DOHH2 (cell line): ENCODE results near the gene BRAF.
"Not testable (repeated sequence)": the region's sequence is repeated elsewhere in the genome, so short reads cannot be mapped to it uniquely, and the experiment has no call there.

Experiments used
- H3F3A ChIP-seq: fragments of 200-600 bp; sonication (generic), shearing (Covaris generic); 2 replicates; pipeline ENCODE4 v1.6.0; 2016; ENCODE audit warnings: antibody characterized with exemption, mild to moderate bottlenecking; ENCODE audit not compliant: control insufficient read depth, insufficient read depth
- H3K27ac ChIP-seq: fragments of 200-600 bp; sonication (generic); 2 replicates; pipeline ENCODE4 v1.5.1; 2014; ENCODE audit warnings: low read depth, mild to moderate bottlenecking, low read length, moderate library complexity
- H3K27me3 ChIP-seq: fragments of 200-600 bp; sonication (generic); 2 replicates; pipeline ENCODE4 v1.6.1; 2014; ENCODE audit warnings: mild to moderate bottlenecking, low read length, mixed read lengths; ENCODE audit not compliant: control insufficient read depth
- H3K36me3 ChIP-seq: fragments of 200-600 bp; sonication (generic); 2 replicates; pipeline ENCODE4 v1.6.1; 2014; ENCODE audit warnings: mild to moderate bottlenecking, low read length, moderate library complexity, mixed read lengths; ENCODE audit not compliant: control insufficient read depth
- H3K4me1 ChIP-seq: fragments of 200-600 bp; sonication (generic); 2 replicates; pipeline ENCODE4 v1.6.1; 2014; ENCODE audit warnings: mild to moderate bottlenecking, low read length, mixed read lengths; ENCODE audit not compliant: control insufficient read depth
- H3K4me2 ChIP-seq: fragments of 200-600 bp; sonication (generic); 2 replicates; pipeline ENCODE4 v1.6.0; 2014; ENCODE audit warnings: mild to moderate bottlenecking, low read length, moderate library complexity
- H3K4me3 ChIP-seq: fragments of 200-600 bp; sonication (generic); 2 replicates; pipeline ENCODE4 v1.5.1; 2014; ENCODE audit warnings: mild to moderate bottlenecking, low read length, mixed read lengths
- H3K79me2 ChIP-seq: fragments of 200-600 bp; sonication (generic); 2 replicates; pipeline ENCODE4 v1.6.1; 2014; ENCODE audit warnings: mild to moderate bottlenecking, low read length, mixed read lengths; ENCODE audit not compliant: control insufficient read depth
- H3K9me2 ChIP-seq: fragments of 200-600 bp; sonication (generic); replicated peaks from 2 replicates; pipeline ENCODE4 v1.6.1; 2014; ENCODE audit warnings: mild to moderate bottlenecking, low read length, mixed read lengths; ENCODE audit not compliant: control insufficient read depth
- H3K9me3 ChIP-seq: fragments of 200-600 bp; sonication (generic); 2 replicates; pipeline ENCODE4 v1.6.1; 2014; ENCODE audit warnings: antibody characterized with exemption, low read length, mixed read lengths; ENCODE audit not compliant: control insufficient read depth, insufficient read depth
- H4K20me1 ChIP-seq: fragments of 200-600 bp; sonication (generic); 2 replicates; pipeline ENCODE4 v1.6.0; 2014; ENCODE audit warnings: low read depth, mild to moderate bottlenecking, antibody characterized with exemption, low read length, moderate library complexity; ENCODE audit not compliant: control insufficient read depth, insufficient read depth
- EZH2phosphoT487 ChIP-seq: fragments of 200-600 bp; sonication (generic); IDR thresholded peaks from 2 replicates; pipeline ENCODE4 v1.6.1; 2017; ENCODE audit warnings: borderline replicate concordance, mild to moderate bottlenecking, antibody characterized with exemption, low read length, moderate library complexity, mixed read lengths
- TF ChIP-seq, protein P1 (sequence below): fragments of 200-600 bp; sonication (generic); IDR thresholded peaks from one replicate; pipeline ENCODE4 v1.5.1; 2014; ENCODE audit warnings: antibody characterized with exemption, mild to moderate bottlenecking, low read depth, low read length; ENCODE audit not compliant: poor library complexity, severe bottlenecking

BRAF gene

DNA sequence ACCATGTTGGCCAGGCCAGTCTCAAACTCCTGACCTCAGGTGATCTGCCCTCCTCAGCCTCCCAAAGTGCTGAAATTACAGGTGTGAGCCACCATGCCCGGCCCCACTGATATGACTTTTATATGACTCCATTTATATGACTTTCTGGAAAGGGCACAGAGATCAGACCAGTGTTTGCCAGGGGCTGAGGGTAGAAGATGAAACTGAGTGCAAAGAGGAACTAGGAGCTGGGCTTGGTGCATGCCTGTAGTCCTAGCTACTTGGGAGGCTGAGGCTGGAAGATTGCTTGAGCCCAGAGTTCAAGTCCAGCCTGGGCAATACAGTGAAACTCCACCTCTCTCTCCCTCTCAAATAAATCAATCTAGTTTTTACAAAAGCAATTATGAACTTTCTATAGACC, 7.5 kb downstream of the BRAF start:
- no peaks in the 10 kb centered on the region for H3K9me3 ChIP-seq
- peaks cover 99% of the 10 kb centered on the region for H3K79me2 ChIP-seq
- H3K4me1 ChIP-seq = peaks cover 50% of the 10 kb centered on the region
- no peak overlapping the region for H3K4me3 ChIP-seq
- H4K20me1 ChIP-seq = peaks cover 14% of the 10 kb centered on the region
- H3F3A ChIP-seq = no peaks in the 10 kb centered on the region
- H3K9me2 ChIP-seq = no peaks in the 10 kb centered on the region
- no peak overlapping the region for H3K4me2 ChIP-seq
- no peak overlapping the region for H3K27ac ChIP-seq
- TF ChIP-seq EZH2phosphoT487 = no peak
- TF ChIP-seq, protein P1, sequence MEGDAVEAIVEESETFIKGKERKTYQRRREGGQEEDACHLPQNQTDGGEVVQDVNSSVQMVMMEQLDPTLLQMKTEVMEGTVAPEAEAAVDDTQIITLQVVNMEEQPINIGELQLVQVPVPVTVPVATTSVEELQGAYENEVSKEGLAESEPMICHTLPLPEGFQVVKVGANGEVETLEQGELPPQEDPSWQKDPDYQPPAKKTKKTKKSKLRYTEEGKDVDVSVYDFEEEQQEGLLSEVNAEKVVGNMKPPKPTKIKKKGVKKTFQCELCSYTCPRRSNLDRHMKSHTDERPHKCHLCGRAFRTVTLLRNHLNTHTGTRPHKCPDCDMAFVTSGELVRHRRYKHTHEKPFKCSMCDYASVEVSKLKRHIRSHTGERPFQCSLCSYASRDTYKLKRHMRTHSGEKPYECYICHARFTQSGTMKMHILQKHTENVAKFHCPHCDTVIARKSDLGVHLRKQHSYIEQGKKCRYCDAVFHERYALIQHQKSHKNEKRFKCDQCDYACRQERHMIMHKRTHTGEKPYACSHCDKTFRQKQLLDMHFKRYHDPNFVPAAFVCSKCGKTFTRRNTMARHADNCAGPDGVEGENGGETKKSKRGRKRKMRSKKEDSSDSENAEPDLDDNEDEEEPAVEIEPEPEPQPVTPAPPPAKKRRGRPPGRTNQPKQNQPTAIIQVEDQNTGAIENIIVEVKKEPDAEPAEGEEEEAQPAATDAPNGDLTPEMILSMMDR = no peak
- peaks cover 4% of the 10 kb centered on the region; the same call in 1 of the 2 replicates for H3K36me3 ChIP-seq
- no peaks in the 10 kb centered on the region for H3K27me3 ChIP-seq

DNA sequence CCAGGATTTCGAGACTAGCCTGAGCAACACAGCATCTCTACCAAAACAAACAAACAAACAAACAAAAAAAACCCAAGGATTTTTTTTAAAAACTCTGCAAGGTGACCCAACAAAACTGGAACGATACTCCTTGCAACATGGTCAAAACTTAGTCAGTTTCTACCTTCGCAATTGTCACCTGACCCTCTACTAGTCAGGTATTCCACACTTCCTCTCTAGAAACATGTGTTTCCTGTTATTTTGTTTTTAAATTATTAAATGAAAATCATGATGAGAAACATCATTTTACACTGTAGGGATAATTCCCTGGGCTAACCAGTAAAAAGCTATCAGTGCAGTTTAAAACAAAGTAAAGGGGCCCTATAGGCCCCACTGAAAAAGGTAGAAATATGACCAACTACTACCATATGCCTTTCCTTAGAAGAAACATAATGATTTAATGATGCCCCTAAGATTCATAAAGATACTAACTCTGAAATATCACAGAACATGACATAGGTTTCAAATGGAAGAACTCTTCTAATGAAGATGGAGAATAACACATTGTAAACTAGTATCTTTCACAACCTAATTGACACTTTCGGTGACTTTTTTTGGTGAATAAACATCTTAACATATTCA, 8.7 kb downstream of the BRAF start:
- Histone ChIP-seq H3K79me2 (peaks cover 99% of the 10 kb centered on the region), H3K9me3 (no peaks in the 10 kb centered on the region), H3K4me3 (no peak overlapping the region), H4K20me1 (peaks cover 14% of the 10 kb centered on the region), H3K4me2 (peak overlapping the region; percentile 20), H3K9me2 (no peaks in the 10 kb centered on the region), H3F3A (no peaks in the 10 kb centered on the region), H3K4me1 (peaks cover 41% of the 10 kb centered on the region), H3K27ac (peak overlapping the region; percentile 0; the same call in 1 of the 2 replicates), H3K27me3 (no peaks in the 10 kb centered on the region), H3K36me3 (peaks cover 4% of the 10 kb centered on the region; the same call in 1 of the 2 replicates)
- TF ChIP-seq, protein P1 = no peak
- TF ChIP-seq EZH2phosphoT487 = no peak

DNA sequence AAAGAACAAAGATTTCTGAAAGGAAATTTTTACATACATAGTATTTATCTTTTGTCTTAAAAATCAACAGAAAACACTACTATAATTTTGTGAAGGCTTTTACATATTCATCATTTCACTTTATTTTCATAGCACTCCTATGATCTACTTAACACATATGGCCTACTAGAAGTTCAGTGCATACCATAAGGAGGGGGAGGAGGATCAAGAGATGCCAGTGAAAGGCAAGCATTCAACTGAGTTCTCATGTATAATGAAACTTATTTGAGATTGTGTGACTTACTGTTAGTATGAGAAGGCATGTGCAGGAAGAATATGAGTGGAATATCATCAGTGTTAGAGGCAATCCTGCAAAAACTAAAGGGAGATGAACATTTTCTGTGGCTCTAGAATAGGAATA, 10.6 kb downstream of the BRAF start:
- no peaks in the 10 kb centered on the region for H3K9me2 ChIP-seq
- peaks cover 4% of the 10 kb centered on the region; the same call in 1 of the 2 replicates for H3K36me3 ChIP-seq
- peaks cover 4% of the 10 kb centered on the region; the same call in 1 of the 2 replicates for H4K20me1 ChIP-seq
- H3K4me2 ChIP-seq = no peak overlapping the region
- H3K9me3 ChIP-seq = no peaks in the 10 kb centered on the region
- peaks cover 99% of the 10 kb centered on the region for H3K79me2 ChIP-seq
- H3F3A ChIP-seq = no peaks in the 10 kb centered on the region
- H3K4me3 ChIP-seq = no peak overlapping the region
- TF ChIP-seq, protein P1 = no peak
- no peak for TF ChIP-seq EZH2phosphoT487
- H3K27me3 ChIP-seq = no peaks in the 10 kb centered on the region
- peaks cover 33% of the 10 kb centered on the region for H3K4me1 ChIP-seq
- H3K27ac ChIP-seq = no peak overlapping the region

DNA sequence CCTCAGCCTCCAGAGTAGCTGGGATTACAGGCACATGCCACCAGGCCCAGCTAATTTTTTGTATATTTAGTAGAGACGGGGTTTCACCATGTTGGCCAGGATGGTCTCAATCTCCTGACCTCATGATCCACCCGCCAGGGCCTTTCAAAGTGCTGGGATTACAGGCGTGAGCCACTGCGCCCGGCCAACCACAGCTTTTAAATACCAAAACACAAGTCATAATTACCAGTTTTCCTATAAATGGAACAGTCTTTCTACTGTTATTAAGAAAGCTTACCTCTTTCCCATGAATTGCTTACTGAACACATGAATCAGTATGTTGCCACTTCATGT, 11.2 kb downstream of the BRAF start:
- not testable (repeated sequence) for H3F3A ChIP-seq, H3K27me3 ChIP-seq, H3K9me3 ChIP-seq, H3K4me2 ChIP-seq, H3K4me3 ChIP-seq, H4K20me1 ChIP-seq, H3K9me2 ChIP-seq, H3K27ac ChIP-seq, H3K36me3 ChIP-seq
- peaks cover 99% of the 10 kb centered on the region for H3K79me2 ChIP-seq
- H3K4me1 ChIP-seq = peaks cover 33% of the 10 kb centered on the region
